SK-N-SH (cell line): ENCODE measurements around the gene SMYD1. TPM values are rescaled to one million over a fixed set of nuclear protein-coding genes. Genes with fewer than 3 reads are reported as not detected.

Experiments
- polyA plus RNA-seq, 3 experiments: library from polyadenylated mRNA; depleted of rRNA; stranded (reverse); fragments of >200 nt; gene quantifications; 2 replicates each; pipeline ENCODE4 v1.2.3, GENCODE V29; 2012
- small RNA-seq, 7 experiments: library from RNA; depleted of rRNA; stranded (forward); fragments of <200 nt; gene quantifications; one replicate each; pipeline ENCODE3, GENCODE V24; 2012

Gene SMYD1
- polyA plus RNA-seq, 1 of the 3 experiments (the other 2 are of a cell fraction) = not detected

Small RNA genes lying within 50 kb of the gene (small RNA-seq; reads per million reads assigned to genes)
- gene MIR4780 = 0 reads per million in 7 experiments

Other genes with a start within 250 kb of the SMYD1 start
- 1.2 and 2.2 TPM in 2 replicates for gene RGPD2, start 242.0 kb upstream of the SMYD1 start, polyA plus RNA-seq (2012; rRNA removed)
- gene RNU2-63P, start 51.3 kb upstream of the SMYD1 start, polyA plus RNA-seq (2012; rRNA removed) = not detected in 2 replicates
- 10.7 and 16.0 TPM in 2 replicates for gene KRCC1, start 12.0 kb upstream of the SMYD1 start, polyA plus RNA-seq (2012; rRNA removed)
- gene FABP1, start 60.2 kb downstream of the SMYD1 start, polyA plus RNA-seq (2012; rRNA removed) = not detected in 2 replicates
- not detected in 2 replicates for gene THNSL2, start 102.5 kb downstream of the SMYD1 start, polyA plus RNA-seq (2012; rRNA removed)